Adrenal gland (tissue), 12 donors: ENCODE results near the gene XPO4. TPM values are rescaled to one million over a fixed set of nuclear protein-coding genes. Genes with fewer than 3 reads are reported as not detected.
"Not testable (repeated sequence)": the region's sequence is repeated elsewhere in the genome, so short reads cannot be mapped to it uniquely, and the experiment has no call there.

Source experiments
- DNase-seq, 7 donors: peaks; one replicate each; pipeline ENCODE4 v3.0.0-alpha.2; 2019 to 2020
- H3K27ac ChIP-seq, 5 donors: fragments of 200-600 bp; sonication (generic) in 4 of 5; 1 replicate in 3 of 5; 2 replicates in 2 of 5; pipeline versions ENCODE4 v1.5.1 to v1.8.0; 2016 to 2020; ENCODE audit warnings: mild to moderate bottlenecking in 1 of 5
- H3K27me3 ChIP-seq: fragments of 200-600 bp; 2 replicates; pipeline ENCODE4 v1.8.0; 2021
- H3K36me3 ChIP-seq, 2 donors: fragments of 200-600 bp; replicated peaks in 1 of 2; 1 replicate in 1 of 2; 2 replicates in 1 of 2; pipeline versions ENCODE4 v1.5.1 to v1.8.0; 2018 to 2022
- H3K4me1 ChIP-seq, 2 donors: fragments of 200-600 bp; replicated peaks in 1 of 2; 1 replicate in 1 of 2; 2 replicates in 1 of 2; pipeline versions ENCODE4 v1.5.1 to v1.8.0; 2018 to 2021
- H3K4me3 ChIP-seq, 4 donors: fragments of 200-600 bp; sonication (generic) in 3 of 4; one replicate each; pipeline ENCODE4 v1.5.1; 2016 to 2018
- H3K9me3 ChIP-seq, 3 donors: fragments of 200-600 bp; sonication (generic) in 1 of 3; replicated peaks in 1 of 3; 1 replicate in 2 of 3; 2 replicates in 1 of 3; pipeline versions ENCODE4 v1.5.1 to v1.8.0; 2016 to 2021
- CTCF ChIP-seq, 6 experiments: fragments of 450-650 bp in 4 of 6; fragments of 200-600 bp in 2 of 6; sonication (generic) in 1 of 6; IDR thresholded peaks; 1 replicate in 5 of 6; 2 replicates in 1 of 6; pipeline versions ENCODE4 v1.5.1 to v1.8.0; 2016 to 2021; ENCODE audit warnings: antibody characterized with exemption in 6 of 6, mild to moderate bottlenecking in 2 of 6, moderate library complexity in 1 of 6
- POLR2A ChIP-seq, 2 donors: fragments of 450-650 bp; IDR thresholded peaks; one replicate each; pipeline ENCODE4 v1.6.1; 2017; ENCODE audit warnings: antibody characterized with exemption in 2 of 2, mild to moderate bottlenecking in 2 of 2, moderate library complexity in 1 of 2
- WGBS, 4 donors: extraction: QIAGEN DNeasy Blood & Tissue Kit in 2 of 4; methylation state at CpG; one replicate each; pipeline versions ENCODE4 v1.1.5 to v1.1.7; 2013 to 2017; 5-methylcytosine and 5-hydroxymethylcytosine counted together
- intact Hi-C, 2 donors: fragments of 100-400 bp; cut with DNase I; formaldehyde crosslinking; loops; one replicate each; pipeline versions ENCODE4 v1.14.1 to v1.15.0; 2022 to 2023
- polyA plus RNA-seq, 3 donors: library from polyadenylated mRNA; stranded (reverse); fragments of 200-250 nt in 2 of 3; fragments of 350-450 nt in 1 of 3; fragmentation: Illumina TruSeq in 1 of 3; extraction: RNeasy Lipid Tissue Mini Kit (QIAGEN cat#74804) in 1 of 3; gene quantifications; one replicate each; pipeline ENCODE4 v1.2.3, GENCODE V29; 2013 to 2014
- total RNA-seq, 9 donors: library from RNA; depleted of rRNA in 4 of 9; stranded (reverse); fragments of >200 nt in 4 of 9; fragments of 120-200 nt in 1 of 9; fragmentation: NEBNext Ultra II Directional in 1 of 9; extraction: Animal tissue kit (Norgen Biotek cat#: 25700) in 1 of 9; gene quantifications; one replicate each; pipeline versions ENCODE4 v1.1.0 to v1.2.4, GENCODE V29; 2013 to 2023
- donor health status: healthy with polysubstance abuse.
- donor health status: Bipolar disorder and iron deficiency.
- donor health status: DM: yes; HTN: yes; CAD: no.
- donor health status: DM: no; HTN: no; CAD: no.
- donor health status: DM: no; HTN: no; CAD: no.
- donor health status: DM: yes; HTN: yes; CAD: no.

The XPO4 gene
- total and polyA plus RNA-seq, 12 donors = 1.9 to 20.3 (median 11.5) TPM

GRCh38 chr13:20869540-20869939, 33.0 kb downstream of the XPO4 start:
- H3K9me3 ChIP-seq = peaks cover 0 to 5% (median 0%) of the 10 kb centered on the region in 3 donors
- H3K27ac ChIP-seq = no peak overlapping the region
- intact Hi-C loops = no loop called here
- no peaks in the 10 kb centered on the region for H3K27me3 ChIP-seq
- H3K4me1 ChIP-seq = peaks cover 0 to 13% of the 10 kb centered on the region in 2 donors
- peak in 4 of 6 experiments; percentile 10 to 34 (median 32) for TF ChIP-seq CTCF (IDR thresholded peaks at IDR 0.05)
- TF ChIP-seq POLR2A (IDR thresholded peaks at IDR 0.05) = no peak
- H3K4me3 ChIP-seq = no peak overlapping the region
- WGBS, 4 donors = 68 to 77% (median 71%) methylated on average over 2 of the region's 2 CpGs
- no peaks in the 10 kb centered on the region for H3K36me3 ChIP-seq
- DNase-seq = no peak

- intact Hi-C loops = no loop called here
These were observed 35.1 kb downstream of the XPO4 start for GRCh38 chr13:20867408-20867807.

GRCh38 chr13:20861666-20862065, 40.9 kb downstream of the XPO4 start:
- DNase-seq, H3K27me3 ChIP-seq, intact Hi-C loops, H3K4me3 ChIP-seq, H3K27ac ChIP-seq, H3K4me1 ChIP-seq, H3K9me3 ChIP-seq, H3K36me3 ChIP-seq: not testable (repeated sequence)
- 88 to 93% (median 92%) methylated on average over 6 of the region's 6 CpGs for WGBS, 4 donors

More at GRCh38 chr13:20867408-20867807, 35.1 kb downstream of the XPO4 start:
- Histone ChIP-seq H3K4me1 (peaks cover 0 to 5% of the 10 kb centered on the region in 2 donors), H3K4me3 (no peak overlapping the region), H3K9me3 (peaks cover 0 to 5% (median 0%) of the 10 kb centered on the region in 3 donors), H3K27me3 (no peaks in the 10 kb centered on the region), H3K36me3 (no peaks in the 10 kb centered on the region), H3K27ac (no peak overlapping the region)
- no peak for DNase-seq
- TF ChIP-seq POLR2A (IDR thresholded peaks at IDR 0.05) = no peak
- 76 to 84% (median 82%) methylated on average over 3 of the region's 3 CpGs for WGBS, 4 donors

GRCh38 chr13:20860844-20861243, 41.7 kb downstream of the XPO4 start:
- Histone ChIP-seq H3K4me3 (no peak overlapping the region), H3K27me3 (no peaks in the 10 kb centered on the region), H3K27ac (no peak overlapping the region), H3K9me3 (no peaks in the 10 kb centered on the region), H3K4me1 (no peaks in the 10 kb centered on the region), H3K36me3 (peaks cover 0 to 5% of the 10 kb centered on the region in 2 donors)
- TF ChIP-seq POLR2A (IDR thresholded peaks at IDR 0.05) (no peak), CTCF (IDR thresholded peaks at IDR 0.05) (no peak)
- DNase-seq = no peak
- intact Hi-C loops = no loop called here

- WGBS, 4 donors = 87 to 95% (median 91%) methylated on average over 5 of the region's 5 CpGs
These were observed 45.9 kb downstream of the XPO4 start for GRCh38 chr13:20856650-20857049.

More at GRCh38 chr13:20856650-20857049, 45.9 kb downstream of the XPO4 start:
- DNase-seq = no peak
- no peak overlapping the region for H3K27ac ChIP-seq
- TF ChIP-seq POLR2A (IDR thresholded peaks at IDR 0.05) (no peak), CTCF (IDR thresholded peaks at IDR 0.05) (no peak)
- H3K36me3 ChIP-seq = no peaks in the 10 kb centered on the region
- H3K4me3 ChIP-seq = no peak overlapping the region
- H3K9me3 ChIP-seq = no peaks in the 10 kb centered on the region
- intact Hi-C loops = no loop called here
- no peaks in the 10 kb centered on the region for H3K27me3 ChIP-seq
- no peaks in the 10 kb centered on the region for H3K4me1 ChIP-seq
